Activated T-helper 1 cell treated with Interleukin-2 at 50 U/mL for 16 hours (primary cell): ENCODE measurements around the gene NUMBL.

Experiments
- DNase-seq: peaks from one replicate; pipeline ENCODE4 v3.0.0-alpha.2; 2020; ENCODE audit warnings: low read depth

Gene NUMBL

GRCh38 chr19:40716482-40717324 is 26.3 kb upstream of the NUMBL start, which contains the start of the genes COQ8B and ITPKC:
COQ8B (minus strand) TSS chr19:40716886; CDS start chr19:40714632, 2,254 bp downstream.
ITPKC (plus strand) TSS chr19:40717112; CDS start chr19:40717136, 24 bp downstream.
- DNase-seq, result peak; percentile 99

GRCh38 chr19:40716031-40716481 is 25.6 kb upstream of the NUMBL start:
- DNase-seq, result peak; percentile 43

- peak; percentile 85 for DNase-seq
These were observed 24.2 kb upstream of the NUMBL start for GRCh38 chr19:40714441-40715299.

- DNase-seq, result no peak
These were observed 23.5 kb upstream of the NUMBL start for GRCh38 chr19:40713939-40714338.

GRCh38 chr19:40709817-40710216 is 19.4 kb upstream of the NUMBL start:
- DNase-seq, result no peak

GRCh38 chr19:40707615-40708014 is 17.2 kb upstream of the NUMBL start:
- no peak for DNase-seq

- no peak for DNase-seq
These were observed 15.6 kb upstream of the NUMBL start for GRCh38 chr19:40705950-40706619.

- DNase-seq, result no peak
These were observed 14.9 kb upstream of the NUMBL start for GRCh38 chr19:40705362-40705651.

- no peak for DNase-seq
These were observed 14.3 kb upstream of the NUMBL start for GRCh38 chr19:40704491-40705361.

- no peak for DNase-seq
These were observed 12.7 kb upstream of the NUMBL start for GRCh38 chr19:40703029-40703755.

- no peak for DNase-seq
These were observed 12.0 kb upstream of the NUMBL start for GRCh38 chr19:40702337-40703012.

- no peak for DNase-seq
These were observed 11.3 kb upstream of the NUMBL start for GRCh38 chr19:40701758-40702157.

- DNase-seq, result no peak
These were observed 9.6 kb upstream of the NUMBL start for GRCh38 chr19:40700083-40700482.

- no peak for DNase-seq
These were observed 6.6 kb upstream of the NUMBL start for GRCh38 chr19:40697007-40697406.

GRCh38 chr19:40695881-40696280 is 5.4 kb upstream of the NUMBL start:
- no peak for DNase-seq

- no peak for DNase-seq
These were observed 3.4 kb upstream of the NUMBL start for GRCh38 chr19:40693896-40694295.

GRCh38 chr19:40693150-40693788 is 2.8 kb upstream of the NUMBL start:
- no peak for DNase-seq

- DNase-seq, result no peak
These were observed 1.7 kb upstream of the NUMBL start for GRCh38 chr19:40692212-40692551.

- DNase-seq, result no peak
These were observed 1.2 kb upstream of the NUMBL start for GRCh38 chr19:40691421-40692211.
